CD4-positive, alpha-beta memory T cell (primary cell): Measurements from ENCODE around the gene ANKRD22. TPM values are rescaled to one million over a fixed set of nuclear protein-coding genes. Genes with fewer than 3 reads are reported as not detected.
"Not testable (repeated sequence)": the region's sequence is repeated elsewhere in the genome, so short reads cannot be mapped to it uniquely, and the experiment has no call there.

Experiments used
- CTCF ChIA-PET: fragments of 350-600 bp; sonication (Branson Sonifier 250); formaldehyde crosslinking; loops from one replicate; lab custom pipeline; 2021; ENCODE audit warnings: inconsistent platforms; ENCODE audit not compliant: partially characterized antibody; lab: Charles Lee
- POLR2A ChIA-PET: fragments of 350-600 bp; sonication (Branson Sonifier 250); formaldehyde crosslinking; loops from one replicate; lab custom pipeline; 2021; ENCODE audit not compliant: partially characterized antibody; lab: Charles Lee
- DNase-seq, 5 donors: peaks; one replicate each; pipeline versions ENCODE4 v3.0.0 to v3.0.0-alpha.2; 2020 to 2022; ENCODE audit warnings: mixed read lengths in 1 of 5
- H3K27ac ChIP-seq: one replicate; pipeline ENCODE4 v1.7.0; 2013; ENCODE audit warnings: low read depth, low read length
- H3K27me3 ChIP-seq: 2 replicates; pipeline ENCODE4 v1.7.0; 2013; ENCODE audit warnings: mild to moderate bottlenecking, low read length, moderate library complexity; ENCODE audit not compliant: insufficient read depth
- H3K36me3 ChIP-seq: 2 replicates; pipeline ENCODE4 v1.7.0; 2013; ENCODE audit warnings: mild to moderate bottlenecking, low read length, moderate library complexity; ENCODE audit not compliant: insufficient read depth
- H3K4me1 ChIP-seq: 2 replicates; pipeline ENCODE4 v1.7.0; 2013; ENCODE audit warnings: mild to moderate bottlenecking, low read length, moderate library complexity; ENCODE audit not compliant: insufficient read depth
- H3K4me3 ChIP-seq, 2 donors: one replicate each; pipeline ENCODE4 v1.7.0; 2013; ENCODE audit warnings: low read length in 2 of 2, mild to moderate bottlenecking in 1 of 2
- H3K9me3 ChIP-seq, 2 donors: one replicate each; pipeline ENCODE4 v1.7.0; 2013; ENCODE audit warnings: low read length in 2 of 2, control low read depth in 1 of 2; ENCODE audit not compliant: control insufficient read depth in 1 of 2
- H3K27ac Mint-ChIP-seq, 7 donors: one replicate each; pipeline ENCODE4 v1.8.0; 2020 to 2021; ENCODE audit warnings: mixed read lengths in 7 of 7, mild to moderate bottlenecking in 6 of 7, inconsistent platforms in 3 of 7, moderate library complexity in 3 of 7
- H3K27me3 Mint-ChIP-seq, 2 donors: one replicate each; pipeline ENCODE4 v1.8.0; 2020 to 2021; ENCODE audit warnings: mixed read lengths in 2 of 2
- H3K36me3 Mint-ChIP-seq, 2 donors: one replicate each; pipeline ENCODE4 v1.8.0; 2020 to 2021; ENCODE audit warnings: mixed read lengths in 2 of 2, inconsistent platforms in 1 of 2, mild to moderate bottlenecking in 1 of 2
- H3K4me1 Mint-ChIP-seq, 4 donors: one replicate each; pipeline ENCODE4 v1.8.0; 2020 to 2021; ENCODE audit warnings: mixed read lengths in 4 of 4, mild to moderate bottlenecking in 1 of 4
- H3K4me3 Mint-ChIP-seq, 8 donors: one replicate each; pipeline ENCODE4 v1.8.0; 2020 to 2021; ENCODE audit warnings: mixed read lengths in 8 of 8, mild to moderate bottlenecking in 7 of 8, moderate library complexity in 6 of 8, inconsistent platforms in 3 of 8
- H3K9me3 Mint-ChIP-seq, 8 donors: one replicate each; pipeline ENCODE4 v1.8.0; 2020 to 2021; ENCODE audit warnings: mixed read lengths in 8 of 8, mild to moderate bottlenecking in 5 of 8, inconsistent platforms in 3 of 8, moderate library complexity in 1 of 8
- intact Hi-C: fragments of 100-400 bp; cut with micrococcal nuclease; formaldehyde crosslinking; loops from one replicate; pipeline ENCODE4 v1.15.1; 2023
- polyA plus RNA-seq, 2 donors: library from polyadenylated mRNA; unstranded; fragments of 300-500 nt; fragmentation: Illumina TruSeq; gene quantifications; one replicate each; pipeline ENCODE4 v1.2.3, GENCODE V29; 2021
- total RNA-seq, 2 experiments: library from RNA; stranded (reverse); gene quantifications; one replicate each; pipeline ENCODE4 v1.2.3, GENCODE V29; 2021

The ANKRD22 gene
- total and polyA plus RNA-seq, 4 experiments from 2014 or later: 0.58 TPM; not detected in 3

GRCh38 chr10:88838766-88839350 lies 12.8 kb downstream of the ANKRD22 start:
- no peak overlapping the region for H3K4me3 ChIP-seq
- no peaks in the 10 kb centered on the region for H3K36me3 Mint-ChIP-seq
- no peaks in the 10 kb centered on the region for H3K9me3 Mint-ChIP-seq
- no peaks in the 10 kb centered on the region for H3K36me3 ChIP-seq
- POLR2A ChIA-PET: interaction anchor here (0.6 kb wide), 1 partner anchor 41 kb away, joined by 3 read pairs; the partner anchor contains the start of gene STAMBPL1
- peaks cover under 1 to 2% (median 2%) of the 10 kb centered on the region in 4 donors for H3K4me1 Mint-ChIP-seq
- peaks cover 12% of the 10 kb centered on the region for H3K4me1 ChIP-seq
- H3K27me3 Mint-ChIP-seq: peaks cover 0 to 2% of the 10 kb centered on the region in 2 donors
- no peak overlapping the region for H3K27ac ChIP-seq
- no peak overlapping the region for H3K4me3 Mint-ChIP-seq
- CTCF ChIA-PET: interaction anchor here (0.6 to 5.3 kb wide), 3 partner anchors 26 to 94 kb away, joined by 3 to 41 read pairs (median 4); no protein-coding TSS in a partner anchor
- no peaks in the 10 kb centered on the region for H3K27me3 ChIP-seq
- H3K27ac Mint-ChIP-seq: no peak overlapping the region
- intact Hi-C loops: loop anchor here (5.0 kb wide), 1 partner anchor 153 kb away; the partner anchor contains the start of gene FAS
- no peak for DNase-seq
- no peaks in the 10 kb centered on the region for H3K9me3 ChIP-seq

- POLR2A ChIA-PET: interaction anchor here (2.1 to 4.8 kb wide), 3 partner anchors 13 to 42 kb away, joined by 10 to 31 read pairs (median 26); partner anchors contain the start of gene STAMBPL1
- CTCF ChIA-PET: interaction anchor here (1.0 to 7.8 kb wide), 16 partner anchors 8 to 380 kb away, joined by 3 to 507 read pairs (median 18); partner anchors contain the start of genes CH25H and STAMBPL1
Measured at GRCh38 chr10:88837632-88838031, 14.0 kb downstream of the ANKRD22 start.

GRCh38 chr10:88835910-88836221 lies 15.8 kb downstream of the ANKRD22 start:
- H3K4me1 Mint-ChIP-seq: peaks cover 23 to 29% (median 26%) of the 10 kb centered on the region in 4 donors
- ChIA-PET CTCF (interaction anchor here (0.7 to 7.8 kb wide), 57 partner anchors 10 to 974 kb away, joined by 3 to 507 read pairs (median 5); partner anchors contain the start of genes ANKRD22, FAS, LIPN and STAMBPL1), POLR2A (interaction anchor here (1.0 to 4.8 kb wide), 11 partner anchors 11 to 155 kb away, joined by 3 to 31 read pairs (median 5); partner anchors contain the start of genes FAS and STAMBPL1)
- H3K4me3 Mint-ChIP-seq: no peak overlapping the region
- DNase-seq: no peak
- H3K27me3 Mint-ChIP-seq: no peaks in the 10 kb centered on the region
- H3K36me3 ChIP-seq: no peaks in the 10 kb centered on the region
- H3K27ac Mint-ChIP-seq: no peak overlapping the region
- no peaks in the 10 kb centered on the region for H3K9me3 Mint-ChIP-seq
- no peaks in the 10 kb centered on the region for H3K36me3 Mint-ChIP-seq
- peaks cover 41% of the 10 kb centered on the region for H3K4me1 ChIP-seq
- H3K27ac ChIP-seq: no peak overlapping the region
- no peak overlapping the region for H3K4me3 ChIP-seq
- H3K27me3 ChIP-seq: no peaks in the 10 kb centered on the region
- no peaks in the 10 kb centered on the region for H3K9me3 ChIP-seq
- intact Hi-C loops: loop anchor here (1.0 to 5.0 kb wide), 8 partner anchors 26 to 381 kb away; partner anchors contain the start of genes FAS and STAMBPL1

More at GRCh38 chr10:88837632-88838031, 14.0 kb downstream of the ANKRD22 start:
- not testable (repeated sequence) for H3K36me3 Mint-ChIP-seq, DNase-seq, H3K27me3 Mint-ChIP-seq, H3K4me3 ChIP-seq, H3K27ac Mint-ChIP-seq, H3K27ac ChIP-seq, H3K9me3 ChIP-seq, H3K27me3 ChIP-seq, H3K36me3 ChIP-seq, H3K4me3 Mint-ChIP-seq, H3K9me3 Mint-ChIP-seq
- peaks cover 12 to 14% (median 13%) of the 10 kb centered on the region in 4 donors for H3K4me1 Mint-ChIP-seq
- peaks cover 25% of the 10 kb centered on the region for H3K4me1 ChIP-seq
- intact Hi-C loops: loop anchor here (5.0 kb wide), 1 partner anchor 155 kb away; the partner anchor contains the start of gene FAS

- H3K9me3 ChIP-seq: no peaks in the 10 kb centered on the region
- peaks cover 26 to 34% (median 30%) of the 10 kb centered on the region in 4 donors for H3K4me1 Mint-ChIP-seq
- POLR2A ChIA-PET: interaction anchor here (1.0 to 4.8 kb wide), 11 partner anchors 11 to 155 kb away, joined by 3 to 31 read pairs (median 5); partner anchors contain the start of genes FAS and STAMBPL1
- H3K27me3 Mint-ChIP-seq: no peaks in the 10 kb centered on the region
- H3K4me3 Mint-ChIP-seq: no peak overlapping the region
- no peaks in the 10 kb centered on the region for H3K36me3 ChIP-seq
- DNase-seq: peak; percentile 80 to 86 (median 82)
- CTCF ChIA-PET: interaction anchor here (0.7 to 7.8 kb wide), 67 partner anchors 10 to 973 kb away, joined by 3 to 507 read pairs (median 5); partner anchors contain the start of genes ANKRD22, CH25H, FAS and LIPN
- H3K36me3 Mint-ChIP-seq: no peaks in the 10 kb centered on the region
- H3K27me3 ChIP-seq: no peaks in the 10 kb centered on the region
- H3K4me3 ChIP-seq: no peak overlapping the region
- peaks cover 46% of the 10 kb centered on the region for H3K4me1 ChIP-seq
- no peaks in the 10 kb centered on the region for H3K9me3 Mint-ChIP-seq
- H3K27ac ChIP-seq: no peak overlapping the region
- intact Hi-C loops: loop anchor here (1.0 to 5.0 kb wide), 8 partner anchors 25 to 382 kb away; partner anchors contain the start of genes FAS and STAMBPL1
- H3K27ac Mint-ChIP-seq: peak overlapping the region in 1 of 7 donors; percentile 29
Measured at GRCh38 chr10:88835096-88835909, 16.3 kb downstream of the ANKRD22 start.

- H3K9me3 Mint-ChIP-seq: no peaks in the 10 kb centered on the region
- no peaks in the 10 kb centered on the region for H3K27me3 Mint-ChIP-seq
- intact Hi-C loops: no loop called here
- Histone ChIP-seq H3K27me3 (no peaks in the 10 kb centered on the region), H3K27ac (no peak overlapping the region), H3K36me3 (no peaks in the 10 kb centered on the region), H3K9me3 (no peaks in the 10 kb centered on the region), H3K4me3 (no peak overlapping the region), H3K4me1 (peaks cover 50% of the 10 kb centered on the region)
- H3K4me3 Mint-ChIP-seq: peak overlapping the region in 3 of 8 donors; percentile 19 to 51 (median 34)
- POLR2A ChIA-PET: interaction anchor here (1.0 to 4.8 kb wide), 3 partner anchors 9 to 48 kb away, joined by 3 to 31 read pairs (median 7); partner anchors contain the start of gene STAMBPL1
- CTCF ChIA-PET: interaction anchor here (1.0 to 7.8 kb wide), 14 partner anchors 9 to 417 kb away, joined by 3 to 507 read pairs (median 26); partner anchors contain the start of genes FAS and STAMBPL1
- peaks cover 29 to 38% (median 34%) of the 10 kb centered on the region in 4 donors for H3K4me1 Mint-ChIP-seq
- H3K36me3 Mint-ChIP-seq: no peaks in the 10 kb centered on the region
- DNase-seq: no peak
- peak overlapping the region in 3 of 7 donors; percentile 16 to 63 (median 61) for H3K27ac Mint-ChIP-seq
Measured at GRCh38 chr10:88833723-88834122, 17.9 kb downstream of the ANKRD22 start.

- Histone ChIP-seq H3K27ac (no peak overlapping the region), H3K4me3 (no peak overlapping the region), H3K9me3 (no peaks in the 10 kb centered on the region), H3K4me1 (peaks cover 50% of the 10 kb centered on the region), H3K27me3 (no peaks in the 10 kb centered on the region), H3K36me3 (no peaks in the 10 kb centered on the region)
- no peaks in the 10 kb centered on the region for H3K27me3 Mint-ChIP-seq
- H3K9me3 Mint-ChIP-seq: no peaks in the 10 kb centered on the region
- H3K27ac Mint-ChIP-seq: peak overlapping the region; percentile 2 to 75 (median 26)
- ChIA-PET POLR2A (interaction anchor here (1.8 to 4.8 kb wide), 2 partner anchors 8 to 47 kb away, joined by 7 to 31 read pairs; partner anchors contain the start of gene STAMBPL1), CTCF (interaction anchor here (1.8 to 12.8 kb wide), 6 partner anchors 9 to 158 kb away, joined by 5 to 507 read pairs (median 97); partner anchors contain the start of gene FAS)
- peaks cover 30 to 44% (median 37%) of the 10 kb centered on the region in 4 donors for H3K4me1 Mint-ChIP-seq
- DNase-seq: no peak
- peak overlapping the region in 3 of 8 donors; percentile 19 to 51 (median 20) for H3K4me3 Mint-ChIP-seq
- no peaks in the 10 kb centered on the region for H3K36me3 Mint-ChIP-seq
- intact Hi-C loops: no loop called here
Measured at GRCh38 chr10:88833156-88833555, 18.5 kb downstream of the ANKRD22 start.
